Activated naive CD8-positive, alpha-beta T cell treated with anti-CD3 and anti-CD28 coated beads, Interleukin-2, amount 50 U/mL, for 16 hours (primary cell): ENCODE data around the gene SLC8A2.
"Not testable (repeated sequence)": the region's sequence is repeated elsewhere in the genome, so short reads cannot be mapped to it uniquely, and the experiment has no call there.

Experiments
- DNase-seq: peaks from one replicate; pipeline ENCODE4 v3.0.0-alpha.2; 2020; ENCODE audit warnings: low read depth, low spot score

The SLC8A2 gene

GRCh38 chr19:47414469-47414868 is 57.2 kb downstream of the SLC8A2 start:
- no peak for DNase-seq

GRCh38 chr19:47413941-47414340 is 57.8 kb downstream of the SLC8A2 start:
- DNase-seq = no peak

- not testable (repeated sequence) for DNase-seq
Measured at GRCh38 chr19:47411696-47412095, 60.0 kb downstream of the SLC8A2 start.

GRCh38 chr19:47411101-47411500 is 60.6 kb downstream of the SLC8A2 start:
- DNase-seq = no peak

GRCh38 chr19:47408156-47408938 is 63.3 kb downstream of the SLC8A2 start:
- DNase-seq = no peak

GRCh38 chr19:47407417-47407774 is 64.3 kb downstream of the SLC8A2 start:
- DNase-seq = no peak

- no peak for DNase-seq
Measured at GRCh38 chr19:47406711-47407416, 64.8 kb downstream of the SLC8A2 start.

- DNase-seq = no peak
Measured at GRCh38 chr19:47405854-47406417, 65.8 kb downstream of the SLC8A2 start.

- no peak for DNase-seq
Measured at GRCh38 chr19:47405197-47405550, 66.5 kb downstream of the SLC8A2 start.

- no peak for DNase-seq
Measured at GRCh38 chr19:47404334-47405196, 67.1 kb downstream of the SLC8A2 start.

- DNase-seq = no peak
Measured at GRCh38 chr19:47402504-47402903, 69.2 kb downstream of the SLC8A2 start.

GRCh38 chr19:47398707-47399597 is 72.7 kb downstream of the SLC8A2 start:
- DNase-seq = no peak

- peak; percentile 69 for DNase-seq
Measured at GRCh38 chr19:47391510-47392223, 80.0 kb downstream of the SLC8A2 start.

- DNase-seq = no peak
Measured at GRCh38 chr19:47390533-47391488, 80.9 kb downstream of the SLC8A2 start.

- DNase-seq = no peak
Measured at GRCh38 chr19:47389150-47389556, 82.5 kb downstream of the SLC8A2 start.

GRCh38 chr19:47388721-47389120 is 83.0 kb downstream of the SLC8A2 start:
- DNase-seq = not testable (repeated sequence)

GRCh38 chr19:47387623-47388022 is 84.1 kb downstream of the SLC8A2 start:
- DNase-seq = not testable (repeated sequence)

- DNase-seq = not testable (repeated sequence)
Measured at GRCh38 chr19:47386582-47386981, 85.1 kb downstream of the SLC8A2 start.

- not testable (repeated sequence) for DNase-seq
Measured at GRCh38 chr19:47384533-47384932, 87.2 kb downstream of the SLC8A2 start.
